GM19238 (cell line): Measurements from ENCODE around the gene PDE6H.

Experiments used
- DNase-seq: peaks from one replicate; pipeline ENCODE4 v3.0.0; 2011; ENCODE audit warnings: low spot score; ENCODE audit not compliant: insufficient read length

Gene PDE6H

GRCh38 chr12:14974633-14975032, 1.8 kb downstream of the PDE6H start:
- no peak for DNase-seq

GRCh38 chr12:14975457-14975856, 2.6 kb downstream of the PDE6H start:
- DNase-seq: no peak

- DNase-seq: no peak
These were observed 3.8 kb downstream of the PDE6H start for GRCh38 chr12:14976658-14977057.

GRCh38 chr12:14979468-14979867, 6.6 kb downstream of the PDE6H start:
- DNase-seq: no peak

- no peak for DNase-seq
These were observed 8.2 kb downstream of the PDE6H start for GRCh38 chr12:14981049-14981448.

GRCh38 chr12:14982562-14982961, 9.7 kb downstream of the PDE6H start:
- DNase-seq: no peak

GRCh38 chr12:14982991-14983390, 10.1 kb downstream of the PDE6H start:
- DNase-seq: no peak

- no peak for DNase-seq
These were observed 11.2 kb downstream of the PDE6H start for GRCh38 chr12:14984036-14984435.

GRCh38 chr12:14984766-14985285, 12.0 kb downstream of the PDE6H start:
- DNase-seq: no peak

- DNase-seq: no peak
These were observed 13.6 kb downstream of the PDE6H start for GRCh38 chr12:14986449-14986848.

GRCh38 chr12:14988035-14988434, 15.2 kb downstream of the PDE6H start:
- no peak for DNase-seq

- no peak for DNase-seq
These were observed 16.9 kb downstream of the PDE6H start for GRCh38 chr12:14989790-14990189.

- no peak for DNase-seq
These were observed 18.2 kb downstream of the PDE6H start for GRCh38 chr12:14991069-14991468.

- no peak for DNase-seq
These were observed 19.8 kb downstream of the PDE6H start for GRCh38 chr12:14992673-14993072.

GRCh38 chr12:14993117-14993516, 20.3 kb downstream of the PDE6H start:
- DNase-seq: no peak

GRCh38 chr12:14993537-14994266, 20.9 kb downstream of the PDE6H start:
- DNase-seq: no peak

GRCh38 chr12:14994610-14995009, 21.8 kb downstream of the PDE6H start:
- DNase-seq: no peak

GRCh38 chr12:14995583-14996425, 23.0 kb downstream of the PDE6H start:
- no peak for DNase-seq

GRCh38 chr12:14997998-14998397, 25.2 kb downstream of the PDE6H start:
- DNase-seq: no peak

GRCh38 chr12:14999021-14999694, 26.3 kb downstream of the PDE6H start:
- DNase-seq: no peak

- no peak for DNase-seq
These were observed 27.0 kb downstream of the PDE6H start for GRCh38 chr12:14999695-15000365.
